Adrenal gland (tissue), 12 donors: Measurements from ENCODE around the gene TEX13C. TPM values are rescaled to one million over a fixed set of nuclear protein-coding genes. Genes with fewer than 3 reads are reported as not detected.
"Not testable (repeated sequence)": the region's sequence is repeated elsewhere in the genome, so short reads cannot be mapped to it uniquely, and the experiment has no call there.

ENCODE experiments used
- DNase-seq, 7 donors: peaks; one replicate each; pipeline ENCODE4 v3.0.0-alpha.2; 2019 to 2020
- H3K27ac ChIP-seq, 5 donors: fragments of 200-600 bp; sonication (generic) in 4 of 5; 1 replicate in 3 of 5; 2 replicates in 2 of 5; pipeline versions ENCODE4 v1.5.1 to v1.8.0; 2016 to 2020; ENCODE audit warnings: mild to moderate bottlenecking in 1 of 5
- H3K27me3 ChIP-seq: fragments of 200-600 bp; 2 replicates; pipeline ENCODE4 v1.8.0; 2021
- H3K36me3 ChIP-seq, 2 donors: fragments of 200-600 bp; replicated peaks in 1 of 2; 1 replicate in 1 of 2; 2 replicates in 1 of 2; pipeline versions ENCODE4 v1.5.1 to v1.8.0; 2018 to 2022
- H3K4me1 ChIP-seq, 2 donors: fragments of 200-600 bp; replicated peaks in 1 of 2; 1 replicate in 1 of 2; 2 replicates in 1 of 2; pipeline versions ENCODE4 v1.5.1 to v1.8.0; 2018 to 2021
- H3K4me3 ChIP-seq, 4 donors: fragments of 200-600 bp; sonication (generic) in 3 of 4; one replicate each; pipeline ENCODE4 v1.5.1; 2016 to 2018
- H3K9me3 ChIP-seq, 3 donors: fragments of 200-600 bp; sonication (generic) in 1 of 3; replicated peaks in 1 of 3; 1 replicate in 2 of 3; 2 replicates in 1 of 3; pipeline versions ENCODE4 v1.5.1 to v1.8.0; 2016 to 2021
- CTCF ChIP-seq, 6 experiments: fragments of 450-650 bp in 4 of 6; fragments of 200-600 bp in 2 of 6; sonication (generic) in 1 of 6; IDR thresholded peaks; 1 replicate in 5 of 6; 2 replicates in 1 of 6; pipeline versions ENCODE4 v1.5.1 to v1.8.0; 2016 to 2021; ENCODE audit warnings: antibody characterized with exemption in 6 of 6, mild to moderate bottlenecking in 2 of 6, moderate library complexity in 1 of 6
- POLR2A ChIP-seq, 2 donors: fragments of 450-650 bp; IDR thresholded peaks; one replicate each; pipeline ENCODE4 v1.6.1; 2017; ENCODE audit warnings: antibody characterized with exemption in 2 of 2, mild to moderate bottlenecking in 2 of 2, moderate library complexity in 1 of 2
- WGBS, 4 donors: extraction: QIAGEN DNeasy Blood & Tissue Kit in 2 of 4; methylation state at CpG; one replicate each; pipeline versions ENCODE4 v1.1.5 to v1.1.7; 2013 to 2017; 5-methylcytosine and 5-hydroxymethylcytosine counted together
- intact Hi-C, 2 donors: fragments of 100-400 bp; cut with DNase I; formaldehyde crosslinking; loops; one replicate each; pipeline versions ENCODE4 v1.14.1 to v1.15.0; 2022 to 2023
- polyA plus RNA-seq, 3 donors: library from polyadenylated mRNA; stranded (reverse); fragments of 200-250 nt in 2 of 3; fragments of 350-450 nt in 1 of 3; fragmentation: Illumina TruSeq in 1 of 3; extraction: RNeasy Lipid Tissue Mini Kit (QIAGEN cat#74804) in 1 of 3; gene quantifications; one replicate each; pipeline ENCODE4 v1.2.3, GENCODE V29; 2013 to 2014
- total RNA-seq, 9 donors: library from RNA; depleted of rRNA in 4 of 9; stranded (reverse); fragments of >200 nt in 4 of 9; fragments of 120-200 nt in 1 of 9; fragmentation: NEBNext Ultra II Directional in 1 of 9; extraction: Animal tissue kit (Norgen Biotek cat#: 25700) in 1 of 9; gene quantifications; one replicate each; pipeline versions ENCODE4 v1.1.0 to v1.2.4, GENCODE V29; 2013 to 2023
- donor health status: healthy with polysubstance abuse.
- donor health status: Bipolar disorder and iron deficiency.
- donor health status: DM: yes; HTN: yes; CAD: no.
- donor health status: DM: no; HTN: no; CAD: no.
- donor health status: DM: no; HTN: no; CAD: no.
- donor health status: DM: yes; HTN: yes; CAD: no.

Gene TEX13C
- total and polyA plus RNA-seq, 12 donors: not detected

GRCh38 chrX:125298871-125299270 is 20.8 kb upstream of the TEX13C start:
- 72 to 98% (median 85%) methylated on average over 2 of the region's 2 CpGs for WGBS, 4 donors
- no peaks in the 10 kb centered on the region for H3K9me3 ChIP-seq
- no peak overlapping the region for H3K27ac ChIP-seq
- H3K36me3 ChIP-seq: no peaks in the 10 kb centered on the region
- intact Hi-C loops: no loop called here
- DNase-seq: no peak
- no peaks in the 10 kb centered on the region for H3K27me3 ChIP-seq
- no peaks in the 10 kb centered on the region for H3K4me1 ChIP-seq
- TF ChIP-seq POLR2A (IDR thresholded peaks at IDR 0.05) (no peak), CTCF (IDR thresholded peaks at IDR 0.05) (no peak)
- H3K4me3 ChIP-seq: no peak overlapping the region

- no peaks in the 10 kb centered on the region for H3K27me3 ChIP-seq
- no peaks in the 10 kb centered on the region for H3K9me3 ChIP-seq
- no peak for DNase-seq
- H3K27ac ChIP-seq: no peak overlapping the region
- no peak for TF ChIP-seq POLR2A (IDR thresholded peaks at IDR 0.05)
- no peak for TF ChIP-seq CTCF (IDR thresholded peaks at IDR 0.05)
- intact Hi-C loops: no loop called here
- no peaks in the 10 kb centered on the region for H3K4me1 ChIP-seq
- no peak overlapping the region for H3K4me3 ChIP-seq
- WGBS, 4 donors: 50 to 67% (median 55%) methylated on average over 1 of the region's 1 CpG
- no peaks in the 10 kb centered on the region for H3K36me3 ChIP-seq
These were observed 13.3 kb upstream of the TEX13C start for GRCh38 chrX:125306335-125306866.

GRCh38 chrX:125308653-125309052 is 11.0 kb upstream of the TEX13C start:
- intact Hi-C loops: no loop called here
- DNase-seq: no peak
- H3K9me3 ChIP-seq: no peaks in the 10 kb centered on the region

GRCh38 chrX:125319166-125319565 is 505 bp upstream of the TEX13C start:
- DNase-seq, H3K4me3 ChIP-seq, H3K9me3 ChIP-seq, intact Hi-C loops, H3K27ac ChIP-seq, H3K4me1 ChIP-seq, H3K36me3 ChIP-seq, H3K27me3 ChIP-seq: not testable (repeated sequence)
- 20 to 98% (median 76%) methylated on average over 1 to 17 of the region's 17 CpGs for WGBS, 4 donors

More at GRCh38 chrX:125308653-125309052, 11.0 kb upstream of the TEX13C start:
- Histone ChIP-seq H3K4me1 (no peaks in the 10 kb centered on the region), H3K4me3 (no peak overlapping the region), H3K27ac (no peak overlapping the region), H3K36me3 (no peaks in the 10 kb centered on the region), H3K27me3 (no peaks in the 10 kb centered on the region)
- TF ChIP-seq CTCF (IDR thresholded peaks at IDR 0.05) (no peak), POLR2A (IDR thresholded peaks at IDR 0.05) (no peak)

GRCh38 chrX:125322431-125322830 is 2.8 kb downstream of the TEX13C start:
- no peak for TF ChIP-seq POLR2A (IDR thresholded peaks at IDR 0.05)
- no peak overlapping the region for H3K4me3 ChIP-seq

More at GRCh38 chrX:125322431-125322830, 2.8 kb downstream of the TEX13C start:
- Histone ChIP-seq H3K9me3 (no peaks in the 10 kb centered on the region), H3K4me1 (no peaks in the 10 kb centered on the region), H3K36me3 (no peaks in the 10 kb centered on the region), H3K27ac (no peak overlapping the region), H3K27me3 (no peaks in the 10 kb centered on the region)
- DNase-seq: no peak
- 29 to 100% (median 51%) methylated on average over 1 to 2 of the region's 2 CpGs for WGBS, 4 donors
- intact Hi-C loops: no loop called here
